SK-N-MC (cell line): ENCODE measurements around the gene VPREB3.

Source experiments
- EZH2 ChIP-seq: fragments of 200-600 bp; sonication (generic); IDR thresholded peaks from one replicate; pipeline ENCODE4 v1.6.1; 2017; ENCODE audit warnings: antibody characterized with exemption
- POLR2AphosphoS5 ChIP-seq: IDR thresholded peaks from 2 replicates; pipeline ENCODE4 v1.6.1; 2012; ENCODE audit warnings: mild to moderate bottlenecking, low read depth, low read length, borderline replicate concordance

- no peak for TF ChIP-seq POLR2AphosphoS5
- TF ChIP-seq EZH2, result no peak
Observed at GRCh38 chr22:23742505-23743264, 11.5 kb downstream of the VPREB3 start.
